ENCODE data around the gene SGK1.
A peak's percentile ranks its signal among the peaks of the same experiment; 100 is the strongest.
"Not testable (repeated sequence)": the region's sequence is repeated elsewhere in the genome, so short reads cannot be mapped to it uniquely, and the experiment has no call there.

SGK1 gene

DNA sequence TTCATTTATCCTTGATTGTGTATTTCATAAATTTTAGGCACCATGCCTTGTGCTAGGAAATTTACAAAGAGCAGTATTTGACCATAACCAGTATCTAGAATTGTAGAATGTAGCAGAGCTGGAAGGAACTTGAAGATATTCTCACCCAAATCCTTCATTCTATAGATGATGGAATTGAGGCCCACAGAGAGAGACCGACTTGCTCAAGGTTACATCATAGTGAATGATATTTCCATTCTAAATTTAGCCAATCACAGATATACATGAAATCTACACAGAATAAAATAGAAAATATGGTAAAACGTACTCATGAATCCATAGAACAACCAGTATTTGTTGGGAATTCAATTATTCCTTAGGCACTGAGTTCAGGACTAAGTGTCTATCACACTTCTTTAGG, 10.9 kb upstream of the SGK1 start:
- no peak for DNase-seq

DNA sequence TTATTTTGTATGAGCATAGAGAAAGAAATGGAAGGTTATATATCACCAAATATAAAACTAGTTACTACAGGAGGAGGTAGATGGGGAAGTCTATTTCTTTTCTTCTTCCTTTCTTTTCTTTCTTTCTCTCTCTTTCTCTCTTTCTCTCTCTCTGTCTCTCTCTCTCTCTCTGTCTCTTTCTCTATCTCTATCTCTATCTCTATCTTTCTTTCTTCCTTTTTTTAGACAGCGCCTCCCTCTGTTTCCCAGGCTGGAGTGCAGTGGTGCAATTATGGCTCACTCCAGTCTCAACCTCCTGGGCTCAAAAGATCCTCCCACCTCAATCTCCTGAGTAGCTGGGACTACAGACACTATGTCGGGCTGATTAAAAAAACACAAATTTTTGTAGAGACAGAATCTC, 10.2 kb upstream of the SGK1 start:
- DNase-seq, result no peak

DNA sequence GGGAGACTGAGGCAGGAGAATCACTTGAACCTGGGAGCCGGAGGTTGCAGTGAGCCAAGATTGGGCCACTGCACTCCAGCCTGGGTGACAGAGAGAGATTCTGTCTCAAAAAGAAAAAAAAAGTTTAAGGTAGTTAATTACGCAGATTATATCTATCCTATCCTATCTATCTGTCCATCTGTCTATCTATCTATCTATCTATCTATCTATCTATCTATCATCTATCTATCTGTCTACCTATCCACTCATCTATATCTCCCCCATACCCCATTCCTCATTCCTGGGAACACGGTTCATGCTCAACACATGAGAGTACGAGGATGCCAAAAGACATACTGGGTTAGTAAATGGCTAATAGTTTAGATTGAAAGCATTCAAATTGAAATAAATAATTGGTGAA, 8.3 kb upstream of the SGK1 start:
- not testable (repeated sequence) for DNase-seq

DNA sequence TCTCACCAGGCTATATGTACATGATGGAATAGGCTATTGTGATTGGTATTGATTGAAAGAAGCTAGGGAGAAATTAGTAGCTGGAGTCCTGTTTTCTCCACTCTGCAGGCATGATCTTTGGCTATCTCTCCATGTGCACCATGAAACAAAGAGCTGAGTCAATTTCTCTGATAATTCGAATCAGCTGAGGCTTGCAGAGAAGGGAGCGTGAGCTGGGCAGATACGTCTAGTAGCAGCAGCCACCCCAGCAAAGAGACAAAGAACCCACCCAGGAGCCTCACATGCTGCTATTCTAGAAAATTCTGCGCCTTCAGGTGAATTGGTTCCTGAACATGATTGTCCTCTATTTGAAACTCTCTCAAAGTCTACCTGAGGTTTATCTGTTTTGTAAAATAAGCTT, 6.9 kb upstream of the SGK1 start:
- DNase-seq, result peak in 2 of 58 donors; percentile 20 to 29

DNA sequence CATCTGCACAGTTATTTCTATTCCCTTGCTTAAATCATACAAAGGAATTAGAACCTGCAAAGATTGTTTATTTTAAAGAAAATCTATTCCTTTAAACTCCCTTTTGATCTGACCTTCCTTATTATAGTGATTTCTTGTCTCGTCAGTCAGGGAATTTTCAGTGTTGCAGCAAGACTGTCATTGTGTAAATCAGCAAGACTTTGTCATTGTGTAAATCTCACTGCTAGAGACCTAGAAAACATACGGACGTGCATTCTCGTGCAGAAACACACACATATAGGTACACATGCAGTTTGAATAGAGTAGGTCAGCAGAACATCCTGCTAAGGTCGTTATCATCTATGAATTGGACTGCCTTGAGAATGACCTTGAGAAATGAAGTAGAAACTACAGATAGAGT, 6.2 kb upstream of the SGK1 start:
- DNase-seq, result no peak

DNA sequence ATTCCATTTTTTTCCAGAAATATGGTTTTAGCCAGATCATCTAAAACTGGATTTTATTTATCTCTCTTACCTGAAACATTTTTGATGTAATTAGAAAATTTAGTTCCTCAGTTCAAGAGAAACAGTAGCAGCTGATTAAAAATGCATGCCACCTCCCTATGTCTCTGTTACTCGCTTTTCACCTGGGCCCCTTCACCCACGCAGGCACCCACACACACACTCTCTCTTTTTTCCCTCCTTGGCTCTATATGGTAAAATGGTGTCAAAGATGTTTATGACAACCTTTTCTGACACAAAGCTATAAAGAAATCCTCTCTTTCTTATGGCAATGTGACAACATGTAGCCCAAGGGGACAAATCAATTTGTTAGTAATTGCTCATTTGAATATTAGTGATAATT, 5.8 kb upstream of the SGK1 start:
- DNase-seq, result no peak

DNA sequence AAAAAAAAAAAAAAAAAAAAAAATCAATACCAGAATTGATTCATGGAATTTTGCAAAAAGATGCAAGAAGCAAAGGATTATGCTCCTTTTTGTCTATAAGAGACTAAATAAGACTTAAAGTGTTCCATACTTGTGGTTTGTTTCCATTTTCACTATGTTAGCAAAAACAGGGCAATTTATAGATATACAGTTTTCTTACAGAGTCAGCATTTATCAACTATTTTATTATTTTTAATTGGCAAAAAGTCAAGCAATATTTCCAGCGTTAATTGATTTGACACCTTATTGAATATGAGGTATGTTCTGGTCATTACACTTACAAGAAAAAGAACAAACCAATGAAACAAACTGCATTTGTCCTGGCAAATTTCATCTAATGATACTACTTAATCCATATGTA, 5.4 kb upstream of the SGK1 start:
- no peak for DNase-seq

DNA sequence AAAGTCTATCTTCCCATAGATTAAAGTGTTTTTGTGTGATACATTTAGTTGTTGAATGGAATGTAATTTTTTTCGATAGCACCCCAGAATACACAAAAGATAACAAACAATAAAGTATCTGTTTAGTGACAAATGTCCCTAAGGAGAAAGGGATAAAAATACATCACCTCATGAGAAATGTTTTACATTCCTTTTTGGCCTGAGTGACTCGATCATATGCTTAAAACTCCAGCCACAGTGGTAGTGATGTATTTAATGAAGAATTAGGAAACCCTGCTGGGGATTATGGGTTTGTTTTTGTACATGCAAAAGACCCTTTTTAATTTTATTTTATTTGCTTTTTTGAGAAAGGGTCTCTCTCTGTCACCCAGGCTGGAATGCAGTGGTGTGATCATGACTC, 4.3 kb upstream of the SGK1 start:
- no peak for DNase-seq

DNA sequence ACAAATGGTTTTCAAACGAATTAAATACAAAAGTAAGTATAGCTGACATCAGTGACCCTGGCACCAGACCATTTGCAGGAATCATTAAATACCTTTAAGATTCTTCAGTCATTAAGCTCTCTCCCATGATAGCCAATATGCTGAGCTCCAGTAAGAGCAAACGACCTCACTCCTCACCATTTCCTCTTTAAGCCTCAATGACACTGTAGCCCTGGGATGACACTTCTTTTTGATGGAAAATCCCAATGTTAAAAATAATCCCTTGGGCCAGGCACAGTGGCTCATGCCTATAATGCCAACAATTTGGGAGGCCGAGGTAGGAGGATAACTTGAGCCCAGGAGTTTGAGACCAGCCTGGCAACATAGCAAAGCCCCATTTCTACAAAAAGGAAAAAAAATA, 3.3 kb upstream of the SGK1 start:
- no peak for DNase-seq

DNA sequence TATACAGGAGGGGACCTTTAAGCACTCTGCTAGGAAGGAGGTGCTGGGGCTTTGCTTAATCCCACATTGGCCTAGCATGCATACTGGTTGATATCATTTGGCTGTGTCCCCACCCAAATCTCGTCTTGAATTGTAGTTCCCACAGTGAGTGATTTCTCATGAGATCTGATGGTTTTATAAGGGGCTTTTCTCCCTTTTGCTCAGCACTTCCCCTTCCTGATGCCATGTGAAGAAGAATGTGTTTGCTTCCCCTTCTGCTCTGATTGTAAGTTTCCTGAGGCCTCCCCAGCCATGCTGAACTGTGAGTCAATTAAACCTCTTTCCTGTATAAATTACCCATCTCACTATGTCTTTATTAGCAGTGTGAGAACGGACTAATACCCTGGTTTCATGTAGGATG, 1.8 kb upstream of the SGK1 start:
- DNase-seq, result not testable (repeated sequence)

DNA sequence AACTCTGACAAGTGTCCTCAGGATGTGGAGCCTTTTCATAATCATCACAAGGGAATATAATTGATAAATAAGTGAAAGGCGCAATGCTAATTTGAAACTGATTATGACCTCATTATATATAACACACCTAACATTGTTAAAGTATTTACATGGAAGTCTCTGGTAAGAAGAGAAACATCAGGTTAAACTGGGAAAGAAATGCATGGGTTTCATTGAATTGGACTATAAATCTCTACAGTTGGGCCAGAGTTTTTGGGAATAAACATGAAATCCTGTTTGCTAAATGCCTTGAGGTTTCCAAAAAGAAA, 1.0 kb upstream of the SGK1 start:
- no peak for DNase-seq

DNA sequence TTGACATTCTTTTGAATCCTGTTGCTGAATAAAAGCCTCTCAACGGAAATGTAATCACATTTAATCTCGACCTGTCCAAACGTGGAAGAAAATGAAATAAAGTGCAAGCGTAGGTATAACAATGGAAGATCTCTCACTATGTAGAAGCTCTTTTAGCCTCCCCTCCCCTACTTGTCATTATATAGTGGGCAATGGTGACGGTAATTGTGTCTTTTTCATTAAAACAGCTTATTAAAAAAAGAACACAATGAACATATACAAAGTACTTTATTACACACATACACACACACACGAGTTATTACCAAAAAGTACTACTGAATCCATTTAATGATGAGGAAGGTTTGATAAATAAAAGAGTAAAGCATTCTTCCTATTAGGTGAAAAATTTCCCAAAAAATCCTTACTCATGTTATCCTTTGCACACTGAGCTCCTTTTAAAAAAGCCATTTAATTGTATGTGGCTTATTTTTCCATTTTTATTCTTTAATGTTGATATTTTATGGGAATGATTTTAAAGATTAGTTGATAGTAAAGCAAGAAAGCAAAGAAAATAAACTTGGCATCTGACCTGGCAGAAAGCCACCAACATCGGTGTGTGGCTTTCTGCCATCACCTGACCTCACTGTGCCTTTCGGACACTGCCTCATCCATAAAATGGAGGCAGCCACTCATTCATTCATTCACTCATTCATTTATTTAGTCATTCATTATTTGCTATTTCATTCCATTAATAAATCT, 493 bp upstream of the SGK1 start:
- DNase-seq, result peak in 2 of 58 donors; percentile 6 to 11

DNA sequence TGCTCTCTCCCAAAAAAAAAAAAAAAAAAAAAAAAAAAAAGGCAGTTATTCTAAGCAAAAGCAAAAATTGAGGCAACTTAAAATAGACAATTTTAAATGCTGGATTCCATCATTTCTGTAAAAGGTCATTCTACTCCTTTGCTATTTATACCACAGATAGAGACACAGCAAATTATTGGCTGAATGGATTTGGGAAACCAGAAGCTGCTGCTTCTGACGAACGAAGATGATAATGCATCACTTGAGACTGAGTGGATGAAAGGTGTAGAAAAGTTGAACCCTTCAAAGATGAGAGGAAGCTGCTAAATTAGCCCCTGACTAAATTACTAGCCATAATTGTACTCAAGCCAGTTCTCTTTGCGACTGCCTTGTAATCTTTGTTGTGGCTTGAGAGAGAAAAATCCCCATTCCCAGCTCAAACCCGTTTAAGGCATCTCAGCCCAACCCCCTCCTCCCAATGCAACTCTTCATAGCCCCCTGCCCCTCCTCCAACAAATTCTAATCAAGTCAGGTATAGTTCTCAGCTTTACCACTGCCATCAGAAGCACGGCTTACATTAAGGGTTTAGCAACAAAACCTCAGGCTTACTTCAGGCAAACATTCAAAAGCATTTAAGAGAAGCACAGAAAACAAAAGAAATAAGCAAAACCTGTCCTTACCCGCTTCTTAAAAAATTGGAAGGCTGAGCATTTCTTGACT, 1.0 kb downstream of the SGK1 start:
- peak in 16 of 58 donors; percentile 14 to 57 (median 30) for DNase-seq

DNA sequence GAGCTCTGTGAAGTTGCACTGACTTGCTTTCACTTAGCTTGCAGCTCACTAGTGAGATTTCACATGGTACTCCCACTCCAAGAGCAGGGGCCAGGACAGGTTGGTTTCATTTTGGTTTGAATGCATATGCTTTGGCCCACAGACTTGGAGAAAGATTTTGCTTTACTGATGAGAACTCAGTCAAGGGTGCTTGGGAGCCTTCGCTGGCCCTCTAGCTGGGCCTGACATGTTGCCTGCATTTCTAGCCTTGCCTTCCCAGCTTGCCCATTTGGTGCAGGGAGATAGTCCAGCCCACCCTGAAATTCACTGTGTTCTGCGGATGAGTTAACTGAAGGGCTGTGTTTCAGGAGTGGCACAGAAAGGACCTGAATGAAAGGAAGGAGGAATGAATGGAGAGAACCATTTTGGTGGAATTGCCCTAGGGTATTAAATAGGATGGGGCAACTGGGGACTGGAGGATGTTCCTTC, 1.9 kb downstream of the SGK1 start:
- DNase-seq, result peak in 37 of 58 donors; percentile 4 to 73 (median 38)

DNA sequence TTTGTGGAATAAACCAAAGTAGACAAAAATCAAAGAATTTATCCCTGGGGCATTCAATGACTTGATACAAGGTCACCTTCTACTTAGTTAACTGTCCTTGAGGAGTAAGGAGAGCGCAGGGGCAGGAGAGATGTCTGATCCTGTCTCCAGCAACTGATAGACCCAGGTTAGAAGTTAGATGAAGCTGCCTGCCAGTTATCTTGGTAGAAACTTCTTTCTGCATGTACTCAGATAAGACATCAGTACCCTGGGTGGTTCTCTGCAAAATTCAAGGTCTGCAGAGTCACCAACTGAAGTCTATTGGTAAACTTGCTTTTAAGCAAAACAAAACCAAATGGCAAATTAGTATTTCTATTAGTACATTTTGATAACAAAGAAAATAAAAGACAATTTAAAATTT, 2.7 kb downstream of the SGK1 start:
- DNase-seq, result no peak

DNA sequence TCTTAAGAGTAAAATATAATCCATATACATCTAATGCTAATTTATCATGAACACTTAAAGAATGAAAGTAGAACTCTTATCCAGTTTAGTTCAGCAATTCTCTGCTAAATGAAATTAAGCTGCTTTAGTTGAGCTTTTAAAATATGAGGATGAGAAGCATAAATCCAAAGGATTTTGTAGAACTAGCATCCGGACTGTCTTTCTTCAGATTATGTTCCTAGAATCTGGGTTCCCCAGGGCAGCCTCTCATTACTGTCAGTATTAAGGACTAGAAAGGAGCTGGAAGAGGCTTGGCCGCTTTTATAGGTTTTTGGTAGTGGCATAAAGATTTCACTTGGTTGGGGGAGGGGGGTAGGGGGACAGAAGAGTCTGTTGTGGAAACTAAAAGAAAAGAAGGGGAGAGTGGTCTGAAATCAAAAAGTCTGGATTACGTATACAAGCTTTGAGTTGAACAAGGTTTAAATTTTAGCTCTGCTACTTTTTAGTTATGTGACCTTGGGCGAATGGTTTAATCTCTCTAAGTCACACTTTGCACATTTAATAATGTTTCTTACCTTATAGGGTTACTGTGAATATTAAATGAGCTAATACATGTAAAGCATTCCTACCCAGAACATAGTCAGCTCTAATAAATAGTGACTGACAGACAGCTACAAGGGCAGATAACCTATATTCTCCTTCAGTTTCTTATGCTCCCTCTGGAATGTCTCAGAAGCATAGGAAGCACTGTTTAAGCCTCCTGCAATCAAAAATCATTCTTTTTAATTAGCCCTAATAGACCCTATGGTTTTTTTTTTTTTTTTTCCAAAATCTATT, 3.7 kb downstream of the SGK1 start:
- DNase-seq, result no peak

DNA sequence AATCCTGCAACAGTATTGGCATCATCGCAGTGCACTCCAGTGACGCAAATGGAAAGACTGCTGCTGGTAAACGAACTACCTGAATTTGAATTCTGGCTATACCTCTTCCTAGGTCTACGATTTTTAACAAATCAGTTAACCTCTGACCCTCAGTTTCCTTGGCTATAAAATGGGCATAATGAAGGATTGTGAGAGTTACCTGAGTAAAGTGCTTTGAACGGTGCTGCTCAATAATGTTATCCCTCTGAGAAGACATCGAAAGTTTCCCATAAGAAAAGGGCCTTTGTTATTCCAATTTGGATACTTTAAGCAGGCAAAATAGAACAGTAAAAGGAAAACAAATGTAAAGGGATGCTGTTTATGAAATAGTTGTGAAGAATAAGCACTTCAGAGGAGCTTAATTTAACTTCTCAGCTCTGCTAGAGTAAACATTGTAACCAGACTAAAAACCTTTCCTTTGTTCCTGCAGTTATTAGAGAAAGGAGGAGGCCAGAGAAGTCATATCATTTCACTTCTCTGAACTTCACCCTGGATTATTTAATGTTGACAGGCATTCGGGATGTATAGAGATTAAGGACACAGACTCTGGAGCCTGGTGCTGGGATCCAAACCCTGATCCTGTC, 5.8 kb downstream of the SGK1 start:
- DNase-seq, result peak in 1 of 58 donors; percentile 53

DNA sequence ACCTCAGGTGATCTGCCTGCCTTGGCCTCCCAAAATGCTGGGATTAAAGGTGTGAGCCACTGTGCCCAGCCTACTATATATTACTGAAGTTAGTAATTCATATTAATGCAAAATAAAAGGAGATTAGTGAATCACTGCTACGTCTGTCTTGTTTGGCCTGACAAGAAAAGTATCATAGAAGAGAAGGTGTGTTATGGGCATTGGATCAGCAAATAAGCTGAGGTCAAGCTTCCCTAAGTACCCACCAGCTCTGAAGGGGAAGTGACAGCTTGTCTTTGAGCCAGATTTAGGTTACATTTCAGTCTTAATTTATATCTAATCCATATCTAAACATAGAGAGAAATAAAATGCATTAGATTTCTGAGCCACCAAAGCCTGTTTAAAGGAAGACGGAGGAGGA, 7.1 kb downstream of the SGK1 start:
- DNase-seq, result no peak

DNA sequence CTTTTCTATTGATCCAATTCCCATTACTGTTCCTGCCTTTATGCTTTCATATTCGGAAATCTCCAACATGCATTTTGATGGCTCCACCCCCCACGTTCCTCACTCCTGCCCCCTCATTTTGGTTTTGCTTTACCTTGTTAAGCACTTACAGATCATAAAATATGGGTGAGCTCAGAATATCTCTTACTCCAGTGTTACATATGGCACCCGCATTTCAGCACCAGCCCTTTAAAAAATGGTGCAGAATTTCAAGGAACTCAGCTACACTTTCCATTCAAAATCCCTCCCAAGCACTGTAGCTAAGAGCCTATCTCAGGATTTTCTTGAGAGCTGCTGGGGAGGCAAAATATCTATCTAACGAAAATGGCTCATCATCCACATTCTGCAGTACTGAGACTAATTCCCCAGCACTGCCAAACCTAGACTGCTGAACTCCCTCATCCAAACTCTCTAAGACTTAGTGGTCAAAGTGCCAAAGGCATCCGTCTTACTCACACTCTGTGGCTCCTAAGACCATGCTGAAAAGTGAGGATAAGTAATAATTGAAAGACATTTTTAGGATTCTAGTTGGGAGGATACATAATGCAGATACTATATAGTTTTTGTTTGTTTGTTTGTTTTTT, 7.8 kb downstream of the SGK1 start:
- DNase-seq, result no peak

DNA sequence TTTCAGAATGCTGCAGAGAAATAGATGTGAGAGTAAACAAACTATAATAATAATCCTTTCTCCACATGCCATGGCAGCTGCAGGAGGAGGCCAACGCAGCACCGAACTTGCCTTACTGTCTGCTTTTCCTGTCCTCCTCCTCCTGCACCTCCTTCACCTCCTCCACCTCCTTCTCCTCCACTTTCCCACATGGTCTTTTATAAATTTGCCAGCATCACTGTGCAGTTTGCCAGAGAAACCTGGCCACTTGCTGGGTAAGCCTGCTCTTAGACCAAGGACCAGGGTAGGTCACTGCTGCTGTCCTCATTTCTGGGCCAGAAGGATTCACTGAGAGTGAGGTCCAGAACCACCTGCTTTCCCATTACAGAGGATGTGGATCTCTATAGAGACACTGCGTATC, 8.7 kb downstream of the SGK1 start:
- DNase-seq, result peak in 3 of 58 donors; percentile 19 to 26 (median 24)

DNA sequence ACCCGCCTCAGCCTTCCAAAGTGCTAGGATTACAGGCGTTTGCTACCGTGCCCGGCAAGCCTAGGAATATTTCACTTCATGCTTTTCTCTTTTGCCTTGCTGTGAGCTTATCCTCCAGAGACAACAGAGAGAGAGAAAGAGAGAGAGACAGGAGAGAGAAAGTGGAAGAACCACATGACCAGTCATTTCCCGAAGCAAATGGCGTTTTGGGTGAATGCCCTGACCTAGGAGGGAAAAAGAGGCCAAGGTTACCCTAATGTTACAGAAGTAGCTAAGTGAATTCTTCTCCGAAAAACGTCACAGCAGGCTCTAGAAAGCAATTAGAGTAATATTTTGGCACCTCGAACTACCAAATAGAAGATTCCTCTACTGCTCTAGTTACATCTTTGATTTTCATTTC, 9.1 kb downstream of the SGK1 start:
- DNase-seq, result no peak
